GM21619 (cell line): ENCODE results near the gene MOB2.
"Not testable (repeated sequence)": the region's sequence is repeated elsewhere in the genome, so short reads cannot be mapped to it uniquely, and the experiment has no call there.

Source experiments
- ATAC-seq: cut with Tn5 transposase; IDR thresholded peaks from one replicate; pipeline ENCODE4 v1.9.1; 2021; ENCODE audit not compliant: unreplicated experiment

MOB2 gene

GRCh38 chr11:1444823-1445422 is 41.7 kb downstream of the MOB2 start:
- ATAC-seq = no peak

GRCh38 chr11:1444321-1444720 is 42.3 kb downstream of the MOB2 start:
- no peak for ATAC-seq

- ATAC-seq = no peak
Observed at GRCh38 chr11:1443737-1444136, 42.8 kb downstream of the MOB2 start.

DNA sequence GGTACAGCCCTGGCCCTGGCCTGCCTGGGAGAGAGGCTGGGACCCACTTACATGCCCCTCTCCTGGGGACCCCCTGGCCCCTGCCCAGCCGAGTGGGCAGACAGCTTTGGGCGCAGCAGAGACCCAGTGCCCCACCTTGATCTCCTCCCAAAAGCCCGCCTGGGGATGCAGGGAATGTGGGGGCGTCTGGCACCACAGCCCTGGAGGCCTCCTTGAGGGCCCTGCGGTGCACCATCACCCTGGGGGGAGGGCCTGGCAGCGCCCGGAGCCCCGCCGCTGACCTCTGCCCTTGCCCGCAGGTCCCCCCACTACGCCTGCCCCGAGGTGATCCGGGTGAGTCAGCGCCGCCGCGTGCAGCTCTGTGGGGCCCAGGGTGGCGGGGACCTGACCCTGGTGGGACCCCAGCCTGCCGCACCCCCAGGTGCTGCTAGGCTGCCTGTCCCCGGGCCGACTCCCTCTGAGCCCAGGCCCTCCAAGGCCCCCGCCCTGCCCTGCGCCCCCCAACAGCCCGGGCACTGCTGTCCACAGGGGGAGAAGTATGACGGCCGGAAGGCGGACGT is 43.7 kb downstream of the MOB2 start:
- no peak for ATAC-seq

DNA sequence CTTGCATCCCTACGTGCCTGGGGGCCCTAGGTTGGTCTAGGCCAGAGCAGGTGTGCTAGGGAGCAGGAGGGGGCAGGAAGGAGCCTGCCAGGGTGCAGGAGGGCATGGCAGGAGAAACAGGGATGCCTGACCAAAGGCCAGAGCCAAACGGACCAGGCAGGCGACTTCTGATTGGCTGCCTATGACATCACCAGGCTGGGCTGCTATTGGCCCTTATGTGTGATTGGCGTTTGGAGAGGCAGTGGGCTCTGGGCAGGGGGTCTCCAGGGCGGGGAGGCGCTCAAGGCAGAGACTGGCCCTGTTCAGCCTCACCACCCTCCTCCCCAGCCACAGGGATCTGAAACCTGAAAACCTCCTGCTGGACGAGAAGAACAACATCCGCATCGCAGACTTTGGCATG is 44.4 kb downstream of the MOB2 start:
- no peak for ATAC-seq

GRCh38 chr11:1440496-1440895 is 46.1 kb downstream of the MOB2 start:
- ATAC-seq = no peak

- no peak for ATAC-seq
Observed at GRCh38 chr11:1440066-1440465, 46.5 kb downstream of the MOB2 start.

- no peak for ATAC-seq
Observed at GRCh38 chr11:1439341-1439740, 47.2 kb downstream of the MOB2 start.

- ATAC-seq = no peak
Observed at GRCh38 chr11:1438967-1439330, 47.6 kb downstream of the MOB2 start.

DNA sequence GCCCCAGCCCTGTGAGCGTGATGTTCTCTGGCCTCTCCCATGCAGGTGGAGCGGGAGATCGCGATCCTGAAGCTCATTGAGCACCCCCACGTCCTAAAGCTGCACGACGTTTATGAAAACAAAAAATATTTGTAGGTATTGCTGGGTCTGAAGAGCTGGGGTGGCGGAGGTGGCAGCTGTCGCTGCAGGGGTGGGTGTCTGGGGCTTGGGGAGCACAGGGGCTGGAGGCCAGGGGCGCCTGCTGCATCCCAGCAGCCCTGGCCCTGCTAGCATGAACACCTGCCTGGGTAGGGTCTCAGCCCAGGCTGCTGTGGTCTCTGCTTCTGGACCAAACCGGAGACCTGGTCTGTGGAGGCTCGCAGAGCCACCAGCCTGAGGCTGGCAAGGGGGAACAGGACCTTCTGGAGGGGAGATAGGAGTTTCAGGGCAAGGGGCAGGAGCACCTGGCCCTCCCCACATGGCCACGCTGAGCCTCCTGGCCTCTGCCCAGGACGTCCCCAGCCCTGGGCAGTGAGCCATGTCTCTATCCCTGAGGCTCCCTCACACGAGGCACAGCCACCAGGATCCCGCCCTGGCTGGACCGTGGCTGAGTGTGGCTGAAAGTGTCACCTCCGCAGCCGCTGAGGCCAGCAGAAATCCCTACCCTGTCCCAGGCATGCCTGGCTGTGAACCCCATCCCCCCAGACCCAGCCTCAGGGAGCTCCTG is 48.2 kb downstream of the MOB2 start:
- no peak for ATAC-seq

- ATAC-seq = no peak
Observed at GRCh38 chr11:1437500-1437899, 49.1 kb downstream of the MOB2 start.

- no peak for ATAC-seq
Observed at GRCh38 chr11:1436468-1437039, 50.0 kb downstream of the MOB2 start.

DNA sequence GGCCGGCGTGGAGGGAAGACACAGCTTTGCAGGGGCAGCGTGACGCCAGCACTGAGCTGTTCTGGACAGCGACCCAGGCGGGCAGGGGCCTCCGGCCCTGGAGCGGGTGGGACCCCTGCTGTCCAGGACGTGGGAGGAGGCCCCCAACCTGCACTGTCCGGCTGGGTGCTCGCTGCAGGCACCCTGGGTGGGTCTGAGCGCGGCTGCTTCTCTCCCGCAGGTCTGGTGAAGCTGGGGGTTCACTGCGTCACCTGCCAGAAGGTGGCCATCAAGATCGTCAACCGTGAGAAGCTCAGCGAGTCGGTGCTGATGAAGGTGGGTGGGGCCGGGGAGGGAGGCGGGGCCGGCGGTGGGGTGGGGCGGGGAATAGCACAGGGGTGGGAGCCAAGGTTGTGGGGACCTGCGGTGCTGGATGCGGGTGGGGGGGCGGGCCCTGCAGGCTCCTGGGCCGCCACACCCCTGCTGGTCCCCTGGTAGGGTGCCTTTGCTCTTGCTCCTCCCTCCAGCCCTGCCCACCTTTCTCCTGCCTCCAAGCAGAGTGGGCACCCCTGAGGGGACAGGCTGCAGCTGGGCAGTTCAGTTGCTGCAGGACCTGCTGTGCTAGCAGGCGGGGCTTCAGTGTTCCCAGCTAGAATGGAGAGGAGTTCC is 50.6 kb downstream of the MOB2 start:
- ATAC-seq = no peak

DNA sequence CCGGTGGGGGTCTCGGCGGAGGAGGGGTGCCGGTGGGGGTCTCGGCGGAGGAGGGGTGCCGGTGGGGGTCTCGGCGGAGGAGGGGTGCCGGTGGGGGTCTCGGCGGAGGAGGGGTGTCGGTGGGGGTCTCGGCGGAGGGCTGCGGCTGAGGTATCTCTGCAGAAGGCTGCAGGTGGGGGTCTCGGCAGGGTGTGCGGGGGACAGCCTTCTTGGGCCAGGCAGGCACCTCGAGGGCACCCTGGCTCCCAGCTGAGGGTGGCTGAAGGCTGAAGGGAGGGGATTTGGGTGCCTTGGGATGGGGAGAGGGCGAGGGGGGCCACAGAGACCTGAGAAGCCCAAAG is 51.1 kb downstream of the MOB2 start:
- ATAC-seq = not testable (repeated sequence)

GRCh38 chr11:1433977-1434640 is 52.5 kb downstream of the MOB2 start:
- no peak for ATAC-seq

GRCh38 chr11:1433568-1433967 is 53.0 kb downstream of the MOB2 start:
- ATAC-seq = no peak

- ATAC-seq = no peak
Observed at GRCh38 chr11:1428762-1429316, 57.7 kb downstream of the MOB2 start.

DNA sequence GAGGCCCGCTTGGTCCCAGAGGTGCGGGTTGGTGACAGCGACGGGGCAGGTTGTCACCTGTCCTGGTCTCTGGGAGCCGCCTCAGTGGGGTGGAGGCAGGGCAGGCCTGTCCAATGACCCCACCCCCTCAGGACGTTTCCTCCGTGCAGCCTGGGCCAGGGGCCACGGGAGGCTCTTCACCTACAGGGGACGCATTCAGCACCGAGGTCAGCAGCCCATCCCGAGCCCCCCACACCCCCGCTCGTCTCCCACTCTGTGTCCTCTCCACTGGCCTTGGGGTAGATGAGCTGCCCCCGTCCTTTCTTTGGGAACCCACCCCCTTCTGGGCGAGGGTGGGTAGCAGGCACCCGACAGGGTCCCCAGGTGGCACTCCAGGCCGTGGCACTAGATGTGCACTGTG is 61.1 kb downstream of the MOB2 start:
- ATAC-seq = no peak

DNA sequence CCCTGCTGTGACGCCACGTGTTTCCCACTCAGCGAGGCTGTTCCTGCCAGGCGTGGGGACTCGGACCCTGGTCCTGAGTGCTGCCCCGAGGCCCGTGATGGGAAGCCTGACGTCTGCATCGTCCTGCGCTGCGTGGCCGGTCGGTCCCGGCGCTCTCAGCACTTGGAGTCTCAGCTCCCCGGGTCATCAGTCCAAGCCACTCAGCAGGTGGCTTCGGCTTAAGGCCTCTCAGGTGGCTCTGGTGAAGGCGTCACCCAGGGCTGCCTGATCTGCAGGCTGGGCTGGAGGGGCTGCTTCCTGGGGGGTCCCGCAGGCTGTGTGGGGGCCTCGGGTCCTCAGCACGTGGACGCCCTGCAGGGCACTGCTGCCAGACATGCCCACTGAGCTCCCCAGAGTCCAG is 61.6 kb downstream of the MOB2 start:
- no peak for ATAC-seq

GRCh38 chr11:1423406-1423805 is 63.2 kb downstream of the MOB2 start:
- not testable (repeated sequence) for ATAC-seq

DNA sequence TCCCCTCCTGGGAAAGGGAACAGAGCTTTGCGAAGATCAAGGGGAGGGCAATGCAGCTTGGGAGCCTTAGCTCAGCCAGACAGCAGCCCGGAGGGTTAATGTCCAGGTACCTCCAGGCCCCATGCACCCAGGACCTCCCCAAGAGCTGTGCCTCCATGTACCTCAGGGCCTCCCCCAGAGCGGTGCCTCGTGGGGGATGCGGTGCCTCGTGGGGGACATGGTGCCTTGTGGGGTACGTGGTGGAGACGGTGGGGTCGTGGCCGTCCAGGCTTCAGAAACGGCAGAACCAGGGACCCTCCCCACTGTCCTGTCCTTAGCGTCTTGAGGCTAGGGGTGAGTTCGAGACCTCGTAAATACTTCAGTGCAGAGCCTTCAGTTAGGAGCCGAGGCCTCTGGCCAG is 63.6 kb downstream of the MOB2 start:
- no peak for ATAC-seq
